ENCODE results near the gene CDKN2A.

Gene CDKN2A

GRCh38 chr9:21985964-21986667 is 8.1 kb downstream of the CDKN2A start:
- Histone ChIP-seq H3K9ac (peak overlapping the region; percentile 57; the same call in 1 of the 2 replicates), H3K36me3 (ENCODE audit: insufficient read depth) (peaks cover 17% of the 10 kb centered on the region; the same call in 1 of the 2 replicates), H3K27ac (peak overlapping the region; percentile 67; the same call in 1 of the 2 replicates), H3K4me1 (ENCODE audit: low read depth, poor library complexity, severe bottlenecking) (peaks cover 72% of the 10 kb centered on the region), H4K20me1 (ENCODE audit: insufficient read depth) (peaks cover 10% of the 10 kb centered on the region; the same call in 1 of the 2 replicates), H2AFZ (ENCODE audit: low read depth) (no peak overlapping the region), H3K4me3 (IDR thresholded peaks at IDR 0.05; ENCODE audit: insufficient read depth, low read depth, low read length) (no peak overlapping the region), H3K4me2 (peak overlapping the region; percentile 91), H3K27me3 (ENCODE audit: insufficient read depth, low read depth) (no peaks in the 10 kb centered on the region), H3K79me2 (ENCODE audit: insufficient read depth, low read depth) (peaks cover 100% of the 10 kb centered on the region)
- TF ChIP-seq CTCF (conservative IDR thresholded peaks at IDR 0.05; ENCODE audit: low read depth, low read length), result no peak

GRCh38 chr9:21984101-21984500 is 10.1 kb downstream of the CDKN2A start:
- H3K27ac ChIP-seq, result no peak overlapping the region
- peaks cover 8% of the 10 kb centered on the region; the same call in 1 of the 2 replicates for H4K20me1 ChIP-seq (ENCODE audit: insufficient read depth)
- H2AFZ ChIP-seq (ENCODE audit: low read depth), result no peak overlapping the region
- peaks cover 96% of the 10 kb centered on the region for H3K79me2 ChIP-seq (ENCODE audit: insufficient read depth, low read depth)
- no peak for TF ChIP-seq CTCF (conservative IDR thresholded peaks at IDR 0.05; ENCODE audit: low read depth, low read length)
- no peaks in the 10 kb centered on the region for H3K27me3 ChIP-seq (ENCODE audit: insufficient read depth, low read depth)
- peak overlapping the region; percentile 91; the same call in 1 of the 2 replicates for H3K4me2 ChIP-seq
- peaks cover 66% of the 10 kb centered on the region for H3K4me1 ChIP-seq (ENCODE audit: low read depth, poor library complexity, severe bottlenecking)
- peak overlapping the region; percentile 3; the same call in 1 of the 2 replicates for H3K9ac ChIP-seq
- no peak overlapping the region for H3K4me3 ChIP-seq (IDR thresholded peaks at IDR 0.05; ENCODE audit: insufficient read depth, low read depth, low read length)
- H3K36me3 ChIP-seq (ENCODE audit: insufficient read depth), result peaks cover 8% of the 10 kb centered on the region; the same call in 1 of the 2 replicates

GRCh38 chr9:21983561-21983935 is 10.6 kb downstream of the CDKN2A start:
- Histone ChIP-seq H3K4me3 (IDR thresholded peaks at IDR 0.05; ENCODE audit: insufficient read depth, low read depth, low read length) (no peak overlapping the region), H3K4me1 (ENCODE audit: low read depth, poor library complexity, severe bottlenecking) (peaks cover 60% of the 10 kb centered on the region), H4K20me1 (ENCODE audit: insufficient read depth) (peaks cover 8% of the 10 kb centered on the region; the same call in 1 of the 2 replicates), H3K4me2 (no peak overlapping the region), H3K36me3 (ENCODE audit: insufficient read depth) (peaks cover 8% of the 10 kb centered on the region; the same call in 1 of the 2 replicates), H3K79me2 (ENCODE audit: insufficient read depth, low read depth) (peaks cover 96% of the 10 kb centered on the region), H3K9ac (no peak overlapping the region), H3K27ac (no peak overlapping the region), H2AFZ (ENCODE audit: low read depth) (no peak overlapping the region), H3K27me3 (ENCODE audit: insufficient read depth, low read depth) (no peaks in the 10 kb centered on the region)
- no peak for TF ChIP-seq CTCF (conservative IDR thresholded peaks at IDR 0.05; ENCODE audit: low read depth, low read length)

GRCh38 chr9:21982861-21983560 is 11.2 kb downstream of the CDKN2A start:
- H3K4me1 ChIP-seq (ENCODE audit: low read depth, poor library complexity, severe bottlenecking), result peaks cover 55% of the 10 kb centered on the region
- peaks cover 94% of the 10 kb centered on the region for H3K79me2 ChIP-seq (ENCODE audit: insufficient read depth, low read depth)
- H3K27me3 ChIP-seq (ENCODE audit: insufficient read depth, low read depth), result no peaks in the 10 kb centered on the region
- peaks cover 8% of the 10 kb centered on the region; the same call in 1 of the 2 replicates for H4K20me1 ChIP-seq (ENCODE audit: insufficient read depth)
- peaks cover 11% of the 10 kb centered on the region; the same call in 1 of the 2 replicates for H3K36me3 ChIP-seq (ENCODE audit: insufficient read depth)
- H3K27ac ChIP-seq, result peak overlapping the region; percentile 1; the same call in 1 of the 2 replicates
- H3K4me3 ChIP-seq (IDR thresholded peaks at IDR 0.05; ENCODE audit: insufficient read depth, low read depth, low read length), result no peak overlapping the region
- no peak overlapping the region for H3K9ac ChIP-seq
- no peak overlapping the region for H2AFZ ChIP-seq (ENCODE audit: low read depth)
- H3K4me2 ChIP-seq, result no peak overlapping the region
- no peak for TF ChIP-seq CTCF (conservative IDR thresholded peaks at IDR 0.05; ENCODE audit: low read depth, low read length)
